Gastroesophageal sphincter (tissue), 3 donors: ENCODE results near the gene MITF.

Experiments used
- CTCF ChIP-seq, 4 experiments: fragments of 200-600 bp in 2 of 4; fragments of 450-650 bp in 2 of 4; sonication (generic) in 1 of 4; IDR thresholded peaks; one replicate each; pipeline ENCODE4 v1.5.1; 2017 to 2019; ENCODE audit warnings: antibody characterized with exemption in 4 of 4, mild to moderate bottlenecking in 2 of 4, moderate library complexity in 2 of 4
- POLR2A ChIP-seq, 2 donors: fragments of 450-650 bp; IDR thresholded peaks; one replicate each; pipeline ENCODE4 v1.6.1; 2017; ENCODE audit warnings: antibody characterized with exemption in 2 of 2, mild to moderate bottlenecking in 2 of 2, moderate library complexity in 1 of 2

- no peak for TF ChIP-seq CTCF (IDR thresholded peaks at IDR 0.05)
- no peak for TF ChIP-seq POLR2A (IDR thresholded peaks at IDR 0.05)
These were observed 23.1 kb upstream of the MITF start for GRCh38 chr3:69716119-69716518.
